Chondrocyte (in vitro differentiated cells): Measurements from ENCODE around the gene NBEAL2. TPM values are rescaled to one million over a fixed set of nuclear protein-coding genes. Genes with fewer than 3 reads are reported as not detected.
A peak's percentile ranks its signal among the peaks of the same experiment; 100 is the strongest.
"Not testable (repeated sequence)": the region's sequence is repeated elsewhere in the genome, so short reads cannot be mapped to it uniquely, and the experiment has no call there.

ENCODE experiments used
- DNase-seq: peaks from one replicate; pipeline ENCODE4 v3.0.0; 2021; ENCODE audit warnings: mixed read lengths, low spot score
- H3K27ac Mint-ChIP-seq: one replicate; pipeline ENCODE4 v1.8.0; 2021; ENCODE audit warnings: mild to moderate bottlenecking, moderate library complexity, mixed read lengths; ENCODE audit not compliant: unreplicated experiment
- H3K27me3 Mint-ChIP-seq: 2 replicates; pipeline ENCODE4 v1.8.0; 2021; ENCODE audit warnings: low read depth, mixed read lengths
- H3K36me3 Mint-ChIP-seq: 2 replicates; pipeline ENCODE4 v1.8.0; 2021; ENCODE audit warnings: low read depth, mixed read lengths
- H3K4me1 Mint-ChIP-seq: 2 replicates; pipeline ENCODE4 v1.8.0; 2021; ENCODE audit warnings: low read depth, mild to moderate bottlenecking, mixed read lengths
- H3K4me3 Mint-ChIP-seq: one replicate; pipeline ENCODE4 v1.8.0; 2021; ENCODE audit warnings: mild to moderate bottlenecking, moderate library complexity, mixed read lengths; ENCODE audit not compliant: unreplicated experiment
- H3K9me3 Mint-ChIP-seq: 2 replicates; pipeline ENCODE4 v1.8.0; 2021; ENCODE audit warnings: low read depth, mixed read lengths
- CTCF ChIP-seq: fragments of 200-600 bp; sonication (generic); IDR thresholded peaks from 2 replicates; pipeline ENCODE4 v1.5.0; 2021; ENCODE audit warnings: antibody characterized with exemption, mild to moderate bottlenecking, moderate library complexity
- total RNA-seq: library from RNA; stranded (reverse); gene quantifications from 3 replicates; pipeline ENCODE4 v1.2.1, GENCODE V29; 2021

Gene NBEAL2
- total RNA-seq, 1 donor from 2014 or later, result 18.1 TPM

- H3K4me3 Mint-ChIP-seq, result no peak overlapping the region
Measured at GRCh38 chr3:46960835-46961234, 18.6 kb upstream of the NBEAL2 start.

GRCh38 chr3:46962427-46962826 is 17.0 kb upstream of the NBEAL2 start:
- no peaks in the 10 kb centered on the region for H3K9me3 Mint-ChIP-seq
- peaks cover 52% of the 10 kb centered on the region for H3K4me1 Mint-ChIP-seq
- no peak for TF ChIP-seq CTCF
- no peaks in the 10 kb centered on the region for H3K27me3 Mint-ChIP-seq
- no peak for DNase-seq
- no peak overlapping the region for H3K4me3 Mint-ChIP-seq
- no peaks in the 10 kb centered on the region for H3K36me3 Mint-ChIP-seq
- peak overlapping the region; percentile 20 for H3K27ac Mint-ChIP-seq

More at GRCh38 chr3:46960835-46961234, 18.6 kb upstream of the NBEAL2 start:
- H3K36me3 Mint-ChIP-seq, result no peaks in the 10 kb centered on the region
- peaks cover 44% of the 10 kb centered on the region for H3K4me1 Mint-ChIP-seq
- peak overlapping the region; percentile 83 for H3K27ac Mint-ChIP-seq
- no peaks in the 10 kb centered on the region for H3K27me3 Mint-ChIP-seq
- H3K9me3 Mint-ChIP-seq, result no peaks in the 10 kb centered on the region
- no peak for TF ChIP-seq CTCF
- DNase-seq, result peak; percentile 44

GRCh38 chr3:46962990-46963389 is 16.5 kb upstream of the NBEAL2 start:
- Mint-ChIP-seq H3K27me3 (no peaks in the 10 kb centered on the region), H3K4me1 (peaks cover 53% of the 10 kb centered on the region), H3K36me3 (no peaks in the 10 kb centered on the region), H3K4me3 (no peak overlapping the region), H3K9me3 (no peaks in the 10 kb centered on the region), H3K27ac (no peak overlapping the region)
- TF ChIP-seq CTCF, result no peak
- DNase-seq, result no peak

- not testable (repeated sequence) for H3K36me3 Mint-ChIP-seq, H3K27me3 Mint-ChIP-seq, H3K4me3 Mint-ChIP-seq, H3K27ac Mint-ChIP-seq, H3K9me3 Mint-ChIP-seq
- DNase-seq, result peak; percentile 36
- H3K4me1 Mint-ChIP-seq, result peaks cover 49% of the 10 kb centered on the region
Measured at GRCh38 chr3:46964038-46964590, 15.4 kb upstream of the NBEAL2 start.

GRCh38 chr3:46965151-46965550 is 14.3 kb upstream of the NBEAL2 start:
- Mint-ChIP-seq H3K4me3 (no peak overlapping the region), H3K4me1 (peaks cover 49% of the 10 kb centered on the region), H3K9me3 (no peaks in the 10 kb centered on the region), H3K27me3 (no peaks in the 10 kb centered on the region), H3K27ac (no peak overlapping the region), H3K36me3 (no peaks in the 10 kb centered on the region)
- peak; percentile 34 for DNase-seq
- TF ChIP-seq CTCF, result no peak

GRCh38 chr3:46966811-46967210 is 12.7 kb upstream of the NBEAL2 start:
- no peak for TF ChIP-seq CTCF
- H3K36me3 Mint-ChIP-seq, result peaks cover 2% of the 10 kb centered on the region
- H3K27me3 Mint-ChIP-seq, result no peaks in the 10 kb centered on the region
- DNase-seq, result peak; percentile 30
- H3K27ac Mint-ChIP-seq, result no peak overlapping the region
- H3K4me3 Mint-ChIP-seq, result no peak overlapping the region
- peaks cover 49% of the 10 kb centered on the region for H3K4me1 Mint-ChIP-seq
- H3K9me3 Mint-ChIP-seq, result no peaks in the 10 kb centered on the region
